ENCODE results near the gene LCA5L. TPM values are rescaled to one million over a fixed set of nuclear protein-coding genes. Genes with fewer than 3 reads are reported as not detected.

The LCA5L gene
- total RNA-seq, 3 donors from 2014 or later: 1.6 to 6.0 (median 4.2) TPM

- Histone ChIP-seq H3K4me3 (no peak overlapping the region), H3K36me3 (no peaks in the 10 kb centered on the region), H3K9me3 (no peaks in the 10 kb centered on the region), H3K4me1 (no peaks in the 10 kb centered on the region), H3K27me3 (no peaks in the 10 kb centered on the region), H3K27ac (no peak overlapping the region)
- intact Hi-C loops (cut with DNase I; ENCODE audit: low total_unique reads): no loop called here
- TF ChIP-seq POLR2AphosphoS5 (IDR thresholded peaks at IDR 0.05): no peak
- no peak for TF ChIP-seq CTCF (IDR thresholded peaks at IDR 0.05)
- TF ChIP-seq POLR2A (IDR thresholded peaks at IDR 0.05): no peak
- DNase-seq (ENCODE audit: low spot score in 2 of 2): no peak
Observed at GRCh38 chr21:39392981-39393380, 52.6 kb downstream of the LCA5L start.

GRCh38 chr21:39390212-39390765 lies 55.3 kb downstream of the LCA5L start:
- Histone ChIP-seq H3K4me3 (no peak overlapping the region), H3K9me3 (no peaks in the 10 kb centered on the region), H3K4me1 (no peaks in the 10 kb centered on the region), H3K27me3 (no peaks in the 10 kb centered on the region), H3K27ac (no peak overlapping the region), H3K36me3 (no peaks in the 10 kb centered on the region)
- TF ChIP-seq POLR2A (IDR thresholded peaks at IDR 0.05) (no peak), CTCF (IDR thresholded peaks at IDR 0.05) (peak in 1 of 3 donors; percentile 11), POLR2AphosphoS5 (IDR thresholded peaks at IDR 0.05) (no peak)
- intact Hi-C loops (cut with DNase I; ENCODE audit: low total_unique reads): no loop called here
- no peak for DNase-seq (ENCODE audit: low spot score in 2 of 2)

DNA sequence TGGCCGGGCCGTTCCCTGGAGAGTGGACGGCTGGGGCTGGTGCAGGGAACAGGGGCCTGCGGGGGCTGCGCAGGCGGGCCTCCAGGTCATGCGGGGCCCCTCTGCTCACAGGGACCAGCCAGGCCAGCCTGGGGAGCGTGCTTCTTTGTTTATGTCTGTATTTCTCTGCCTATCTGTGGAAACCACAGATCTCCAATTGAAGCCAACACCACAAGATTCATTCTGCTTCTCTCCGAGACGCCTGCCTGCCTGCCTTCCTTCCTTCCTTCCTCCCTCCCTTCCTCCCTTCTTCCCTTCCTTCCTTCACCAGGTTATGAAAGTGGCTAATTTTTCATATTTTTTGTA lies 56.8 kb downstream of the LCA5L start:
- H3K4me3 ChIP-seq: peak overlapping the region; percentile 28 to 65 (median 50)
- no peaks in the 10 kb centered on the region for H3K9me3 ChIP-seq
- peak overlapping the region; percentile 64 to 72 for H3K27ac ChIP-seq
- no peaks in the 10 kb centered on the region for H3K4me1 ChIP-seq
- H3K27me3 ChIP-seq: no peaks in the 10 kb centered on the region
- no peaks in the 10 kb centered on the region for H3K36me3 ChIP-seq
- TF ChIP-seq POLR2AphosphoS5 (IDR thresholded peaks at IDR 0.05) (no peak), POLR2A (IDR thresholded peaks at IDR 0.05) (no peak), CTCF (IDR thresholded peaks at IDR 0.05) (no peak)
- intact Hi-C loops (cut with DNase I; ENCODE audit: low total_unique reads): no loop called here
- no peak for DNase-seq (ENCODE audit: low spot score in 2 of 2)

- H3K27me3 ChIP-seq: no peaks in the 10 kb centered on the region
- peak overlapping the region; percentile 28 to 65 (median 50) for H3K4me3 ChIP-seq
- no peaks in the 10 kb centered on the region for H3K4me1 ChIP-seq
- H3K36me3 ChIP-seq: no peaks in the 10 kb centered on the region
- TF ChIP-seq POLR2AphosphoS5 (IDR thresholded peaks at IDR 0.05): peak in 1 of 3 donors; percentile 19
- TF ChIP-seq CTCF (IDR thresholded peaks at IDR 0.05): peak; percentile 81 to 85 (median 83)
- no peak for TF ChIP-seq POLR2A (IDR thresholded peaks at IDR 0.05)
- H3K27ac ChIP-seq: peak overlapping the region; percentile 64 to 72
- intact Hi-C loops (cut with DNase I; ENCODE audit: low total_unique reads): no loop called here
- no peaks in the 10 kb centered on the region for H3K9me3 ChIP-seq
- peak; percentile 81 to 89 for DNase-seq (ENCODE audit: low spot score in 2 of 2)
Observed at GRCh38 chr21:39388038-39388810, 57.4 kb downstream of the LCA5L start.

GRCh38 chr21:39387461-39388037 lies 58.0 kb downstream of the LCA5L start:
- H3K9me3 ChIP-seq: no peaks in the 10 kb centered on the region
- H3K27me3 ChIP-seq: no peaks in the 10 kb centered on the region
- DNase-seq (ENCODE audit: low spot score in 2 of 2): peak; percentile 78 to 83
- no peaks in the 10 kb centered on the region for H3K4me1 ChIP-seq
- peak overlapping the region; percentile 64 to 72 for H3K27ac ChIP-seq
- peak overlapping the region; percentile 28 to 65 (median 50) for H3K4me3 ChIP-seq
- intact Hi-C loops (cut with DNase I; ENCODE audit: low total_unique reads): no loop called here
- TF ChIP-seq POLR2AphosphoS5 (IDR thresholded peaks at IDR 0.05) (peak in 1 of 3 donors; percentile 11), POLR2A (IDR thresholded peaks at IDR 0.05) (no peak)
- no peaks in the 10 kb centered on the region for H3K36me3 ChIP-seq
